ENCODE measurements around the gene PLCB4.

PLCB4 gene

DNA sequence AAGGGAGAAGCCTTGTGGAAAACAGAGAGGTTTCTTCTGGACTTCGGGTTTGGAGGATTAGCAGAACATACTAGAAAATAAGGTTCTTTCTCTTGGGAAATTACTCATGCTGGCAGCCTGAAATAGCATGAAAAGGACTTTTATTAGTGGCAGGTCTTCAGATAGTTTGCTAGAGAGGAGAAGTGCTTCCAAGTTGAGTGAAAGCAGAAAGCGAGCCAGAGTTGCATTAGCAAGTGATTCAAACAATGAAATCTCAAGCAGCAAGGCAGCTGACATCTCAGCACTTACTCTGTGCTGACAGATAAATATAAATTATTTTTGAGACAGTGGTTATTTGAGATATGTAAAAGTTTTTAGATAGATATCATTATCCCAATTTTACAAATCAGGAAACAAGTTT is 91.9 kb downstream of the PLCB4 start:
- H3K27me3 ChIP-seq (ENCODE audit: insufficient read depth, poor library complexity, severe bottlenecking), result no peaks in the 10 kb centered on the region
- H3K4me3 ChIP-seq (replicated peaks; ENCODE audit: insufficient read depth, low read length), result no peak overlapping the region
- H3K27ac ChIP-seq (replicated peaks), result no peak overlapping the region
- TF ChIP-seq SPI1 (IDR thresholded peaks at IDR 0.05; ENCODE audit: borderline replicate concordance, low read depth), result no peak
- TF ChIP-seq, protein P1, sequence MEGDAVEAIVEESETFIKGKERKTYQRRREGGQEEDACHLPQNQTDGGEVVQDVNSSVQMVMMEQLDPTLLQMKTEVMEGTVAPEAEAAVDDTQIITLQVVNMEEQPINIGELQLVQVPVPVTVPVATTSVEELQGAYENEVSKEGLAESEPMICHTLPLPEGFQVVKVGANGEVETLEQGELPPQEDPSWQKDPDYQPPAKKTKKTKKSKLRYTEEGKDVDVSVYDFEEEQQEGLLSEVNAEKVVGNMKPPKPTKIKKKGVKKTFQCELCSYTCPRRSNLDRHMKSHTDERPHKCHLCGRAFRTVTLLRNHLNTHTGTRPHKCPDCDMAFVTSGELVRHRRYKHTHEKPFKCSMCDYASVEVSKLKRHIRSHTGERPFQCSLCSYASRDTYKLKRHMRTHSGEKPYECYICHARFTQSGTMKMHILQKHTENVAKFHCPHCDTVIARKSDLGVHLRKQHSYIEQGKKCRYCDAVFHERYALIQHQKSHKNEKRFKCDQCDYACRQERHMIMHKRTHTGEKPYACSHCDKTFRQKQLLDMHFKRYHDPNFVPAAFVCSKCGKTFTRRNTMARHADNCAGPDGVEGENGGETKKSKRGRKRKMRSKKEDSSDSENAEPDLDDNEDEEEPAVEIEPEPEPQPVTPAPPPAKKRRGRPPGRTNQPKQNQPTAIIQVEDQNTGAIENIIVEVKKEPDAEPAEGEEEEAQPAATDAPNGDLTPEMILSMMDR (IDR thresholded peaks at IDR 0.05; ENCODE audit: insufficient read depth, low read length), result no peak
- no peak for TF ChIP-seq GABPA (IDR thresholded peaks at IDR 0.05; ENCODE audit: low read depth)
- TF ChIP-seq POLR2AphosphoS5 (IDR thresholded peaks at IDR 0.05; ENCODE audit: low read depth), result no peak
- TF ChIP-seq, protein P2, sequence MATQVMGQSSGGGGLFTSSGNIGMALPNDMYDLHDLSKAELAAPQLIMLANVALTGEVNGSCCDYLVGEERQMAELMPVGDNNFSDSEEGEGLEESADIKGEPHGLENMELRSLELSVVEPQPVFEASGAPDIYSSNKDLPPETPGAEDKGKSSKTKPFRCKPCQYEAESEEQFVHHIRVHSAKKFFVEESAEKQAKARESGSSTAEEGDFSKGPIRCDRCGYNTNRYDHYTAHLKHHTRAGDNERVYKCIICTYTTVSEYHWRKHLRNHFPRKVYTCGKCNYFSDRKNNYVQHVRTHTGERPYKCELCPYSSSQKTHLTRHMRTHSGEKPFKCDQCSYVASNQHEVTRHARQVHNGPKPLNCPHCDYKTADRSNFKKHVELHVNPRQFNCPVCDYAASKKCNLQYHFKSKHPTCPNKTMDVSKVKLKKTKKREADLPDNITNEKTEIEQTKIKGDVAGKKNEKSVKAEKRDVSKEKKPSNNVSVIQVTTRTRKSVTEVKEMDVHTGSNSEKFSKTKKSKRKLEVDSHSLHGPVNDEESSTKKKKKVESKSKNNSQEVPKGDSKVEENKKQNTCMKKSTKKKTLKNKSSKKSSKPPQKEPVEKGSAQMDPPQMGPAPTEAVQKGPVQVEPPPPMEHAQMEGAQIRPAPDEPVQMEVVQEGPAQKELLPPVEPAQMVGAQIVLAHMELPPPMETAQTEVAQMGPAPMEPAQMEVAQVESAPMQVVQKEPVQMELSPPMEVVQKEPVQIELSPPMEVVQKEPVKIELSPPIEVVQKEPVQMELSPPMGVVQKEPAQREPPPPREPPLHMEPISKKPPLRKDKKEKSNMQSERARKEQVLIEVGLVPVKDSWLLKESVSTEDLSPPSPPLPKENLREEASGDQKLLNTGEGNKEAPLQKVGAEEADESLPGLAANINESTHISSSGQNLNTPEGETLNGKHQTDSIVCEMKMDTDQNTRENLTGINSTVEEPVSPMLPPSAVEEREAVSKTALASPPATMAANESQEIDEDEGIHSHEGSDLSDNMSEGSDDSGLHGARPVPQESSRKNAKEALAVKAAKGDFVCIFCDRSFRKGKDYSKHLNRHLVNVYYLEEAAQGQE (IDR thresholded peaks at IDR 0.05; ENCODE audit: insufficient replicate concordance, low read depth), result no peak
- no peak for DNase-seq (ENCODE audit: low read depth in 1 of 2, low spot score in 1 of 2)

DNA sequence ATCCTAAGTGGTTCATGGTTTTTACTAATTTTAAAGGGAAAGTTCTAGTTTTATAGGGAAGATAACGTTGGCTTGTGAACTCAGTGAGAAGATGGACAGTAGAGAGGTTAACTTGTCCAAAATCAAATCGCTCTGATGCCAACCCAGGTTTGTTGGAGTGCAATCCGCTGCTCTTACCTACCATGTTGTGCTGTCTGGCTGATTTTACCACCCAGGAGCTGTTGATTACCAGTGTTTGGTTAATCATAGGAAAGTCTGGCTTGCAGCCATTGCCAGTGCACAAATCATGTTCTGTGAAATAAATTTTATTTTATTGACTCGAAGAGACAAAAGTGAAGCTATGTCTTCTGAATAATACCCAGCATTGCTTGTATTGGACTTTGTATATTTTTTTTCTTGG is 92.4 kb downstream of the PLCB4 start:
- DNase-seq (ENCODE audit: low read depth in 1 of 2, low spot score in 1 of 2), result no peak

DNA sequence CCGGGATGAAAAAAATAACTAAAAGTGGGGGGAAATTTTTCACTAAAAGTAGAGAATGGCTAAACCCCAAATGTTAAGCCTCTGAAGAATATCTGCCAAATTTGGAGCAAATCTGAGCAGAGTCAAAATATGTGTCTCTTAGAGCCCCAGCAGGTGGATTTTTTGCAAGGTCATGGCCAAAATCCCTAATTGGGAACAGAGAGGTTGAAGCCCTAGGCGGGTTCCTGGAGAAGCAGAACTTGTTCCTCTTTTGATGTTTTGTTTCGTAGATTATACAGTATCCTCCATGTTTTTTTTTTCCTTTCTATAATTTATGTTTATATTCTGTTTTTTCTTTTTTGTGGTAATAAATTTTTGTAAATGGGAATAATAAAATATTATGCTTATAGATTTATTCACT is 94.4 kb downstream of the PLCB4 start:
- DNase-seq (ENCODE audit: low read depth in 1 of 2, low spot score in 1 of 2), result no peak
- H3K27me3 ChIP-seq (ENCODE audit: insufficient read depth, poor library complexity, severe bottlenecking), result no peaks in the 10 kb centered on the region
- H3K4me3 ChIP-seq (replicated peaks; ENCODE audit: insufficient read depth, low read length), result no peak overlapping the region
- TF ChIP-seq, protein P1 (IDR thresholded peaks at IDR 0.05; ENCODE audit: insufficient read depth, low read length), result no peak
- TF ChIP-seq POLR2AphosphoS5 (IDR thresholded peaks at IDR 0.05; ENCODE audit: low read depth), result no peak
- TF ChIP-seq GABPA (IDR thresholded peaks at IDR 0.05; ENCODE audit: low read depth), result no peak
- TF ChIP-seq, protein P2 (IDR thresholded peaks at IDR 0.05; ENCODE audit: insufficient replicate concordance, low read depth), result no peak
- no peak for TF ChIP-seq SPI1 (IDR thresholded peaks at IDR 0.05; ENCODE audit: borderline replicate concordance, low read depth)
- H3K27ac ChIP-seq (replicated peaks), result no peak overlapping the region

More for the DNA sequence above, 92.4 kb downstream of the PLCB4 start:
- TF ChIP-seq SPI1 (IDR thresholded peaks at IDR 0.05; ENCODE audit: borderline replicate concordance, low read depth) (no peak), GABPA (IDR thresholded peaks at IDR 0.05; ENCODE audit: low read depth) (no peak), POLR2AphosphoS5 (IDR thresholded peaks at IDR 0.05; ENCODE audit: low read depth) (no peak)
- TF ChIP-seq, protein P1 (IDR thresholded peaks at IDR 0.05; ENCODE audit: insufficient read depth, low read length), result no peak
- Histone ChIP-seq H3K27me3 (ENCODE audit: insufficient read depth, poor library complexity, severe bottlenecking) (no peaks in the 10 kb centered on the region), H3K27ac (replicated peaks) (no peak overlapping the region), H3K4me3 (replicated peaks; ENCODE audit: insufficient read depth, low read length) (no peak overlapping the region)

DNA sequence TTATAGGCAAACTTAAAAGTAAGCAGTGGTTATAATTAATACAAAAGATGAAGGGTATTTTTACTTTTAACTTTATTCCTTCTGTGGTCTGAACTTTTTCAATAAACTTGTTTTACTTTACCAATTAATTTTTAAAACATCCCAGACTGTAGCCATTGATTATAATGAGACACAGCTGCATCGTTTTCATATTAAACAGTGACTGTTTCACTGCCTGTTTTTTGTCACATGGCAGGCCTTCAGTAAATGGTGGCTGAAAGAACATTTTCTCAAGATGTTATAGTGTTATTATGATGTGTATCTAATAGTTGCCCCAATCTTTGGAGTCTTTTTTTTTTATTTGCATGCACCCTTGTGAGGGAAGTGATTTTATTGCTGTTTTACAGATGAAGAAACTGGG is 95.1 kb downstream of the PLCB4 start:
- TF ChIP-seq, protein P2 (IDR thresholded peaks at IDR 0.05; ENCODE audit: insufficient replicate concordance, low read depth), result no peak
- TF ChIP-seq POLR2AphosphoS5 (IDR thresholded peaks at IDR 0.05; ENCODE audit: low read depth) (no peak), GABPA (IDR thresholded peaks at IDR 0.05; ENCODE audit: low read depth) (no peak), SPI1 (IDR thresholded peaks at IDR 0.05; ENCODE audit: borderline replicate concordance, low read depth) (no peak)
- TF ChIP-seq, protein P1 (IDR thresholded peaks at IDR 0.05; ENCODE audit: insufficient read depth, low read length), result no peak
- DNase-seq (ENCODE audit: low read depth in 1 of 2, low spot score in 1 of 2), result no peak
- H3K27ac ChIP-seq (replicated peaks), result no peak overlapping the region
- H3K4me3 ChIP-seq (replicated peaks; ENCODE audit: insufficient read depth, low read length), result no peak overlapping the region
- no peaks in the 10 kb centered on the region for H3K27me3 ChIP-seq (ENCODE audit: insufficient read depth, poor library complexity, severe bottlenecking)
